ENCODE data around the gene ATN1. TPM values are rescaled to one million over a fixed set of nuclear protein-coding genes. Genes with fewer than 3 reads are reported as not detected.

Gene ATN1
- total and polyA plus RNA-seq, 9 of the 15 experiments (the other 6 are each of a cell fraction or from before 2014, with no cell fraction given), result 0.15 to 49.8 (median 2.7) TPM

- TF ChIP-seq ATF3 (IDR thresholded peaks at IDR 0.05), result peak; percentile 79
- TF ChIP-seq ATF3 (CRISPR knock-in tag; conservative IDR thresholded peaks at IDR 0.05), result no peak
- 0 out of 4 replicates have a peak, but pooled peaks of 1 of the 2 experiments have one; percentile 16 for TF ChIP-seq FOXA3 (CRISPR knock-in tag; conservative IDR thresholded peaks at IDR 0.05 in 1 of 2, IDR thresholded peaks at IDR 0.05 in 1 of 2)
- TF ChIP-seq ARID3A (IDR thresholded peaks at IDR 0.05; ENCODE audit: borderline replicate concordance, low read depth, low read length), result no peak
- no peak for TF ChIP-seq MCM3 (IDR thresholded peaks at IDR 0.05)
- TF ChIP-seq SRSF1 (IDR thresholded peaks at IDR 0.05; ENCODE audit: low read depth, low read length), result no peak
- TF ChIP-seq ARID3B (CRISPR knock-in tag; IDR thresholded peaks at IDR 0.05; ENCODE audit: borderline replicate concordance), result no peak
- TF ChIP-seq MAFF (IDR thresholded peaks at IDR 0.05; ENCODE audit: low read length), result no peak
- TF ChIP-seq PKNOX1 (IDR thresholded peaks at IDR 0.05), result 0 out of 2 replicates have a peak, but pooled peaks have one; percentile 18
- no peak for TF ChIP-seq GTF2A2 (tag; IDR thresholded peaks at IDR 0.05)
- no peak for TF ChIP-seq EZH2 (IDR thresholded peaks at IDR 0.05; ENCODE audit: borderline replicate concordance, low read depth, low read length)
- no peak for TF ChIP-seq ARHGAP35 (IDR thresholded peaks at IDR 0.05; ENCODE audit: partially characterized antibody)
- no peak for TF ChIP-seq ZNF197 (CRISPR knock-in tag; IDR thresholded peaks at IDR 0.05; ENCODE audit: low read depth)
- TF ChIP-seq ZNF592 (IDR thresholded peaks at IDR 0.05), result peak; percentile 76; the same call in 1 of the 2 replicates
- no peak for TF ChIP-seq BRCA1 (IDR thresholded peaks at IDR 0.05)
- TF ChIP-seq BRCA1 (CRISPR knock-in tag; IDR thresholded peaks at IDR 0.05), result no peak
- peak; percentile 78 for TF ChIP-seq RBFOX2 (IDR thresholded peaks at IDR 0.05; ENCODE audit: low read depth, low read length)
- no peak for TF ChIP-seq NR2F6 (CRISPR knock-in tag; IDR thresholded peaks at IDR 0.05)
- no peak for TF ChIP-seq ILF3 (IDR thresholded peaks at IDR 0.05; ENCODE audit: borderline replicate concordance)
- TF ChIP-seq MXI1 (IDR thresholded peaks at IDR 0.05; ENCODE audit: low read depth, low read length), result no peak
These were observed 33.5 kb downstream of the ATN1 start (continued) for GRCh38 chr12:6961278-6961694.

All from K562 (cell line).